ENCODE measurements around the gene PLCL1. TPM values are rescaled to one million over a fixed set of nuclear protein-coding genes. Genes with fewer than 3 reads are reported as not detected.
A peak's percentile ranks its signal among the peaks of the same experiment; 100 is the strongest.

Gene PLCL1
- total RNA-seq, 3 donors from 2014 or later, result 1.6 to 10.6 (median 2.0) TPM

GRCh38 chr2:197848602-197849001 is 44.2 kb downstream of the PLCL1 start:
- Histone ChIP-seq H3K4me3 (no peak overlapping the region), H3K4me1 (ENCODE audit: low read depth) (no peaks in the 10 kb centered on the region), H3K36me3 (ENCODE audit: low read depth) (no peaks in the 10 kb centered on the region), H3K9me3 (no peaks in the 10 kb centered on the region)
- ATAC-seq (no peak), DNase-seq (no peak)
- TF ChIP-seq CTCF (IDR thresholded peaks at IDR 0.05), result no peak
- intact Hi-C loops (cut with DNase I, micrococcal nuclease), result no loop called here

GRCh38 chr2:197850882-197851450 is 46.6 kb downstream of the PLCL1 start:
- no peaks in the 10 kb centered on the region for H3K36me3 ChIP-seq (ENCODE audit: low read depth)
- H3K4me1 ChIP-seq (ENCODE audit: low read depth), result no peaks in the 10 kb centered on the region
- H3K9me3 ChIP-seq, result no peaks in the 10 kb centered on the region
- no peak for DNase-seq
- H3K4me3 ChIP-seq, result no peak overlapping the region
- peak; percentile 43 for ATAC-seq
- intact Hi-C loops (cut with DNase I, micrococcal nuclease), result no loop called here
- no peak for TF ChIP-seq CTCF (IDR thresholded peaks at IDR 0.05)

- Histone ChIP-seq H3K4me1 (ENCODE audit: low read depth) (no peaks in the 10 kb centered on the region), H3K36me3 (ENCODE audit: low read depth) (no peaks in the 10 kb centered on the region), H3K9me3 (no peaks in the 10 kb centered on the region), H3K4me3 (no peak overlapping the region)
- intact Hi-C loops (cut with DNase I, micrococcal nuclease), result no loop called here
- no peak for TF ChIP-seq CTCF (IDR thresholded peaks at IDR 0.05)
- no peak for DNase-seq
- no peak for ATAC-seq
Observed at GRCh38 chr2:197851451-197851850, 47.1 kb downstream of the PLCL1 start.

GRCh38 chr2:197852108-197852507 is 47.7 kb downstream of the PLCL1 start:
- no peaks in the 10 kb centered on the region for H3K9me3 ChIP-seq
- H3K36me3 ChIP-seq (ENCODE audit: low read depth), result no peaks in the 10 kb centered on the region
- H3K4me1 ChIP-seq (ENCODE audit: low read depth), result no peaks in the 10 kb centered on the region
- intact Hi-C loops (cut with DNase I, micrococcal nuclease), result no loop called here
- no peak for TF ChIP-seq CTCF (IDR thresholded peaks at IDR 0.05)
- no peak for DNase-seq
- no peak for ATAC-seq
- no peak overlapping the region for H3K4me3 ChIP-seq

GRCh38 chr2:197853549-197853948 is 49.2 kb downstream of the PLCL1 start:
- no peak for TF ChIP-seq CTCF (IDR thresholded peaks at IDR 0.05)
- DNase-seq (peak in 1 of 3 donors; percentile 18), ATAC-seq (peak; percentile 96)
- Histone ChIP-seq H3K9me3 (no peaks in the 10 kb centered on the region), H3K4me1 (ENCODE audit: low read depth) (no peaks in the 10 kb centered on the region), H3K36me3 (ENCODE audit: low read depth) (no peaks in the 10 kb centered on the region), H3K4me3 (no peak overlapping the region)
- intact Hi-C loops (cut with DNase I, micrococcal nuclease), result no loop called here

Data from mucosa of descending colon (tissue), 3 donors.